GM19351 (cell line): ENCODE measurements around the gene SRRM5.

Experiments used
- ATAC-seq: cut with Tn5 transposase; IDR thresholded peaks from one replicate; pipeline ENCODE4 v1.9.1; 2021; ENCODE audit warnings: mild to moderate bottlenecking, moderate library complexity; ENCODE audit not compliant: unreplicated experiment

Gene SRRM5

GRCh38 chr19:43664018-43664417 is 52.1 kb downstream of the SRRM5 start:
- ATAC-seq, result no peak
